ENCODE data around the gene ACTR3. TPM values are rescaled to one million over a fixed set of nuclear protein-coding genes. Genes with fewer than 3 reads are reported as not detected.

ACTR3 gene
- total and polyA plus RNA-seq, 4 donors = 34.4 to 99.6 (median 51.8) TPM

GRCh38 chr2:113965228-113965627 is 75.3 kb downstream of the ACTR3 start:
- H3K9ac ChIP-seq (ENCODE audit: low read depth in 1 of 2, low read length in 2 of 2) = no peak overlapping the region
- H3K27ac ChIP-seq (ENCODE audit: low read depth in 1 of 2, low read length in 2 of 2) = no peak overlapping the region
- TF ChIP-seq REST (IDR thresholded peaks at IDR 0.05) (no peak), TAF1 (conservative IDR thresholded peaks at IDR 0.05) (no peak), MAX (IDR thresholded peaks at IDR 0.05) (no peak), JUND (IDR thresholded peaks at IDR 0.05) (no peak), SP1 (IDR thresholded peaks at IDR 0.05) (no peak), RAD21 (IDR thresholded peaks at IDR 0.05) (no peak), EGR1 (IDR thresholded peaks at IDR 0.05; ENCODE audit: low read depth in 2 of 2) (no peak), HNF4A (conservative IDR thresholded peaks at IDR 0.05) (no peak), CTCF (IDR thresholded peaks at IDR 0.05; ENCODE audit: low read depth, low read length, missing input control) (no peak), ZBTB33 (IDR thresholded peaks at IDR 0.05) (no peak), NR2F2 (IDR thresholded peaks at IDR 0.05) (no peak), ATF3 (IDR thresholded peaks at IDR 0.05) (no peak), FOXA2 (IDR thresholded peaks at IDR 0.05) (no peak), HNF4G (IDR thresholded peaks at IDR 0.05) (no peak), FOXA1 (IDR thresholded peaks at IDR 0.05) (no peak), YY1 (IDR thresholded peaks at IDR 0.05) (no peak), GABPA (IDR thresholded peaks at IDR 0.05 in 1 of 2, conservative IDR thresholded peaks at IDR 0.05 in 1 of 2) (no peak), RXRA (IDR thresholded peaks at IDR 0.05) (no peak)
- H3K9me3 ChIP-seq (ENCODE audit: control insufficient read depth in 4 of 4, low read length in 3 of 4) = no peaks in the 10 kb centered on the region
- WGBS = 91% methylated on average over 5 of the region's 5 CpGs
- no peak overlapping the region for H3K4me3 ChIP-seq (ENCODE audit: low read depth in 1 of 3, low read length in 3 of 3)
- no peak for DNase-seq (ENCODE audit: low spot score)
- H3K36me3 ChIP-seq (ENCODE audit: control insufficient read depth in 4 of 4, insufficient read depth in 3 of 4, low read depth in 1 of 4, low read length in 3 of 4) = no peaks in the 10 kb centered on the region
- H3K27me3 ChIP-seq (ENCODE audit: control insufficient read depth in 4 of 4, insufficient read depth in 4 of 4, low read length in 3 of 4) = no peaks in the 10 kb centered on the region
- H3K4me1 ChIP-seq (ENCODE audit: control insufficient read depth in 4 of 4, insufficient read depth in 4 of 4, low read length in 3 of 4) = peaks cover 2 to 12% (median 4%) of the 10 kb centered on the region in 4 donors

Measured in liver (tissue), 9 donors.